HG03108 (cell line): ENCODE data around the gene ECEL1.
"Not testable (repeated sequence)": the region's sequence is repeated elsewhere in the genome, so short reads cannot be mapped to it uniquely, and the experiment has no call there.

Source experiments
- ATAC-seq: cut with Tn5 transposase; IDR thresholded peaks from one replicate; pipeline ENCODE4 v1.9.1; 2021; ENCODE audit warnings: moderate library complexity; ENCODE audit not compliant: unreplicated experiment

The ECEL1 gene

GRCh38 chr2:232460171-232460570 is 27.5 kb downstream of the ECEL1 start:
- ATAC-seq: no peak

GRCh38 chr2:232459419-232460035 is 28.1 kb downstream of the ECEL1 start:
- no peak for ATAC-seq

DNA sequence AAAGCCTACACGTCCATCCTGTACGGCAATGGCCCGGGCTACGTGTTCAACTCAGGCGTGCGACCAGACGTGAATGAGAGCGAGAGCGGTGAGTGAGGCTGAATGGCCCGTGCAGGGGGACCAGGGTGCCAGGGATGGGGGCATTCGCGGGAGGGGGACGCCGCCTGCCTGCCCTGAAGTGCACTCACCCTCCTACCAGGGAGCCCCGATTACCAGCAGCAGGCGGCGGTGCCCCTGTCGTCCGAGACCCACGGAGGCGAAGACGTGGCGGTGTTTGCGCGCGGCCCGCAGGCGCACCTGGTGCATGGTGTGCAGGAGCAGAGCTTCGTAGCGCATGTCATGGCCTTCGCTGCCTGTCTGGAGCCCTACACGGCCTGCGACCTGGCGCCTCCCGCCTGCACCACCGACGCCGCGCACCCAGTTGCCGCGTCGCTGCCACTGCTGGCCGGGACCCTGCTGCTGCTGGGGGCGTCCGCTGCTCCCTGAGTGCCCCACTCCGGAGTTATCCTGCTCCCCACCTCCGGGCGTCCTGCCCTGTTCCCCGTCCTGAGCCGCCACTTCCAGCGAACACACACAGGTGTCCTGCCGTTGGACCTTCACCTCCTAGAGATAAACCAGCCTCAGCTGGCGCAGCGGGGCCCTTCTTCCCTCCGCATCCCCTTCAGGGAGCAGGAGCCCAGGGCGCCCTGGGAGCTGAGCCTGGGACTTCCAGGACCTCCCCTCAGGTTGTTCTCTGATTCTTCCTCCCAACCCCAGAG is 28.8 kb downstream of the ECEL1 start:
- no peak for ATAC-seq

DNA sequence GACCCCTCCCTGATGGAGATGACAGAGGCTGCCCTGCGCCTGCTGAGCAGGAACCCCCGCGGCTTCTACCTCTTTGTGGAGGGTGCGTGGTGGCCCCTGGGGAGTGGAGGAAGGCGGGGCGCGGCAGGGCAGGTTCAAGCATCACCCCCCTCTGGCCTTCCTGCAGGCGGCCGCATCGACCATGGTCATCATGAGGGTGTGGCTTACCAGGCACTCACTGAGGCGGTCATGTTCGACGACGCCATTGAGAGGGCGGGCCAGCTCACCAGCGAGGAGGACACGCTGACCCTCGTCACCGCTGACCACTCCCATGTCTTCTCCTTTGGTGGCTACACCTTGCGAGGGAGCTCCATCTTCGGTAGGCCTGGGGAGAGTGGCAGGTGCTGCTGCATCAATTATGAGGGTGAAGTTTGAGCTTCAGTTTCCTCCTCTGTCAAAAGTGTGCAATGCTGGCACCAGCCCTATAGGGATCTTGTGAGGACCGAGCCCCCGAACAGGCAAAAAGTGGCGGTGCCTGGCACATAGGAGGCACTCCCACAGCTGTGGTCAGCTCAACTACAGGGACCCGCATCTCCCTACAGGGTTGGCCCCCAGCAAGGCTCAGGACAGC is 29.5 kb downstream of the ECEL1 start:
- ATAC-seq: no peak

DNA sequence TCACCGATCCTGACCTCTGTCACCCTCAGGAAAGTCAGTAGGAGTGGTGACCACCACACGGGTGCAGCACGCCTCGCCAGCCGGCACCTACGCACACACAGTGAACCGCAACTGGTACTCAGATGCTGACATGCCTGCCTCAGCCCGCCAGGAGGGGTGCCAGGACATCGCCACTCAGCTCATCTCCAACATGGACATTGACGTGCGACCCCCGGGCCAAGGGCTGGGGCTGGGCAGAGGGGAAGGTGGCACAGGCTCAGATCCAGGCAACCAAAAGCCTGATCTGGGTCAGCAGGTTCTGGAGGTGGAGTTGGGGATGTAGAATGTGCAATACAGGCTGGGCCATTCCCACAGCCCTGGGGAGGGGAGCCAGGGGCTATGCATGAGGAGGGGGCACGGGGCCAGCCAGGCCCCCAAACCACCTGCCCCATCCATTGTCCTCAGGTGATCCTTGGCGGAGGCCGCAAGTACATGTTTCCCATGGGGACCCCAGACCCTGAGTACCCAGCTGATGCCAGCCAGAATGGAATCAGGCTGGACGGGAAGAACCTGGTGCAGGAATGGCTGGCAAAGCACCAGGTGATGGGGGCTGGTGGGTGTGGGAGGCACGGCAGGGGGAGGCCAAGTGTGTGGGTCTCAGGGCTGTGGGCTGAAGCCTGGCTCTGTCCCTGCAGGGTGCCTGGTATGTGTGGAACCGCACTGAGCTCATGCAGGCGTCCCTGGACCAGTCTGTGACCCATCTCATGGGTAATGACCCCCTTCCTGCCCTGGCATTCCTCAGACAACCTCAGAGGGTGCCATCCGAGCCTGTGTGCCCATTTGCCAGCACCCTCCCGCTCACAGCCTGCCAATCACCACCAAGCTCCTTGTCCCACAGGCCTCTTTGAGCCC is 30.3 kb downstream of the ECEL1 start:
- ATAC-seq: no peak

DNA sequence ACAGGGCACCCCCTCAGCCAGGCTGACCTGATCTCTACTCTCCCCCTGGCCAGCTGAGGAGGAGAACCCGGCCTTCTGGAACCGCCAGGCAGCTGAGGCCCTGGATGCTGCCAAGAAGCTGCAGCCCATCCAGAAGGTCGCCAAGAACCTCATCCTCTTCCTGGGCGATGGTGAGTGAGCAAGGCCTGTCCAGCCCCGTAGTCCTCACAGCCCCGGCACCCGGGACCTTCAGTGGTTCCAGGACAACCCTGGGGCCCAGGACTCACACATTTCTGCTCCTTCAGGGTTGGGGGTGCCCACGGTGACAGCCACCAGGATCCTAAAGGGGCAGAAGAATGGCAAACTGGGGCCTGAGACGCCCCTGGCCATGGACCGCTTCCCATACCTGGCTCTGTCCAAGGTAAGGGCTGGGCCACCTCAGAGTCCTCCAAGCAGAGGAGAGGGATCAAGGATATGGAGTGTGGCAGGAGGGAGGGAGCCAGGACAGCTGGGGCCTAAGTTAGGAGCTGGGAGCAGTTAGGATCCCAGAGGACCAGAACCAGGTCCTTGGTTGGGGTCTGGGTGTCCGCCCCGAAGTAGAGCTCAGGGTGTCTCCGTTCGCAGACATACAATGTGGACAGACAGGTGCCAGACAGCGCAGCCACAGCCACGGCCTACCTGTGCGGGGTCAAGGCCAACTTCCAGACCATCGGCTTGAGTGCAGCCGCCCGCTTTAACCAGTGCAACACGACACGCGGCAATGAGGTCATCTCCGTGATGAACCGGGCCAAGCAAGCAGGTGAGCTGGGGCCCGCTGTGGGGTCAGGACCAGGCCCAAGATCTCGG is 31.1 kb downstream of the ECEL1 start:
- ATAC-seq: no peak

GRCh38 chr2:232455426-232456255 is 32.0 kb downstream of the ECEL1 start, which contains the start of gene ALPI:
Gene ALPI, plus strand, starts transcription at chr2:232456153. Its CDS starts 47 bp downstream, at chr2:232456200.
- ATAC-seq: no peak

GRCh38 chr2:232454630-232455029 is 33.0 kb downstream of the ECEL1 start:
- ATAC-seq: no peak

DNA sequence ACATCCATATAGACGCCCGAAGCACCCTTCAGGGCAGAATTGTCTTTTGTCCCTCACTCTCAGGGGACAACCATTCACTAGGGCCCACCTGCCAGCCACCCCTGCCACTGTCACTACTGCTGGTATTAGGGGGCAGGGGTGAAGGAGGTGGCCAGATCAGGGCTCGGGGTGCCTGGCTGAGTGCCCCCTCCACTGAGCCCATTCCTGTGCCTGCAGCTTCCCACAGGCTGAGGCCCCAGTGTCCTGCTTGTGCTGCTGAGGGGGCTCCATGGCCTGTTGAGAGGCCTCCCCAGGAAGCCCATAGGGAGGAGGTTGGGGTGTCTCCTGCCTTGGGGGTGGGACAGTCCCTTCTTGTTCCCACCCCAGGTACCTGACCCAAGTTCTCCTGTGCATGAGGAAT is 36.0 kb downstream of the ECEL1 start:
- ATAC-seq: not testable (repeated sequence)

- no peak for ATAC-seq
These were observed 37.7 kb downstream of the ECEL1 start for GRCh38 chr2:232449964-232450363.

- ATAC-seq: no peak
These were observed 39.3 kb downstream of the ECEL1 start for GRCh38 chr2:232448304-232448690.

GRCh38 chr2:232447638-232448303 is 39.9 kb downstream of the ECEL1 start:
- ATAC-seq: no peak

DNA sequence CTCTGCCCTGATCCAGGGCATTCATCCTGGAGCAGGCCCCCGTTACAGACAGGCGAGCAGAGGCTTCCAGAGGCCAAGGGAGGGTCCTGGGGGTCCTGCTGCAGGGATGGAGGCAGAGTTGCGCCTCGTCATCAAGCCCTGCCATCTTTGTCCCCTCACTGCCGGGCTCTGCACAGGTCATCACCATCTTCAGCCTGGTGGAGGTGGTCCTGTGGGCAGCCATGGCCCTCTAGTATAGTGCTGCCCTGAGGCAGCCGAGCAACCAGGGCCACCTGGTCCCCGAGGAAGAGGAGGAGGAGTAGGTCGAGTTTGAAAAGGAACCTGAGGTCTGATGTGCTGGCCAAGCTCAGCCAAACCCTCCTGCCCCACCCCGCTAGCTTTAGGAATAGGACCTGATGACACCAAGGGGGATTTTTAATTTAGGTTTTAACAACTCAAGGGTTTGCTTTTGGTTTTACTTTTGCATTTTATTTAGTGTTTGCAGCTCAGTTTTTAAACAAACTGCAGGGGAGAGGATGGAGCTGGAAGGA is 40.5 kb downstream of the ECEL1 start:
- ATAC-seq: no peak

DNA sequence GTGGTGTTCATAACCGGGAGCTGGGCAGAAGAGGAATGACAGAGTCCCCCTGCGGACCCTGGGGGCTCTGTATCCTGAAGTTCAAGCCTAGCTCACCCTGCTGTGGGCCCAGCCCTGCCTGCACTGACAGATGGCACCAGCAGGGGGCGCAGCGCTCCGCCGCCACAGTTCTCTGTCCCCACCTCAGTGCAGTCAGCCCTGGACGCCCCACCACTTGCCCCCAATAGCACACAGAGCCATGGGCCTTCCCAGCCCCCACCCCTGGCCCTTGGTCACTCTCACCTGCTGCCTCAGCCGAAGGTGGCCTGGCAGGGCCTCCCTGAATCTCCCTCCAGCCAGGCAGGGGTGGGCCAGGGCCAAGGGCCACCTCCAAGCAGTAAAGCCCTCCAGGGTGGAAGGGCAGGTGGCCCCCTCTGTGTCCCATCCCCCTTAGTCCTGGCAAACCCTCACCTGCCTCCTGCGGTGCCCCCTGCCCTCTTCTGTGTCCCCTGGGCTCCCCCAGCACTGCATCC is 41.3 kb downstream of the ECEL1 start:
- not testable (repeated sequence) for ATAC-seq

GRCh38 chr2:232445149-232445885 is 42.3 kb downstream of the ECEL1 start:
- ATAC-seq: not testable (repeated sequence)

DNA sequence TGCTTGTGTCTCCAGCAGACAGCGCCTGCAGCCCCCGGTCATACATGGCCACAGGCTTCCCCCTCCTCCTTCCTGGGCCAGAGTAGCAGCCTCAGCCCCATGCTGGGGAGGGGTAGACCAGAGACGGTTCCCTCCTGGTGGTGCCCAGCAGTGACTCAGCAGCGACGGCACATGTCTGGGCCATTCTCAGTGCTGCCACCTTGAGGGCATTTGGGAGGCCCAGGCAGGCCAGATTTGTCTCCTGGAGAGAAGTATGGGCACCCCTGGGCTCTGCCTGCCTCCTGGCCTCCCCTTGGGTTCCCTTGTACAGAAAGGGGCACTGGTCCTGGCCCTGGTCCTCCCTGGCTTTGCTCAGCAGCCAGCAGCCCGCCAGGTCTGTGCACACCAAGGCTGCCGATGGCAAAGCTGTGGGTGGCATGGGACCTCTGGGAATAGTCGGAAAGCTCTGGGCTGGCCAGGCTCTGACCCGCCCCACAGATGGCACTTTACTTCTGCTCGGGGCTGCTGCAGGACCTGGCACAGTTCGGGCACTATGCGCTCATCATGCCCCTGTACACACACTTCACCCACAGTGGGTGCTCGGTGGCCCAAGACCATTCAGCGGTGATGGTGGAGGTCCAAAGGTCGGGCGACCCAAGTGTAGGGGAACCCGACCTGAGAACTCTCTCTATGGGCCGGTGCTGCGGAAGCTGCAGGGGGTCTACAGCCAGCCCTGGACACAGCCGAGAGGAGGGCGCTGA is 43.1 kb downstream of the ECEL1 start:
- no peak for ATAC-seq
